GM12878 (cell line): Measurements from ENCODE around the gene NPTN.

ENCODE experiments used
- CHD2 ChIP-seq: IDR thresholded peaks from 2 replicates; pipeline ENCODE4 v1.6.1; 2011; ENCODE audit warnings: low read depth, low read length, improper control_type of control experiment, borderline replicate concordance
- EP300 ChIP-seq, 2 experiments: fragments of 150-350 bp in 1 of 2; IDR thresholded peaks; 2 replicates each; pipeline ENCODE4 v1.6.1; 2011 to 2012; ENCODE audit warnings: low read depth in 2 of 2, low read length in 2 of 2, borderline replicate concordance in 1 of 2, improper control_type of control experiment in 1 of 2, inconsistent platforms in 1 of 2; ENCODE audit not compliant: control insufficient read depth in 1 of 2
- PML ChIP-seq: IDR thresholded peaks from 2 replicates; pipeline ENCODE4 v1.6.1; 2012; ENCODE audit warnings: low read length, inconsistent platforms
- POLR2A ChIP-seq: IDR thresholded peaks from 2 replicates; pipeline ENCODE4 v1.6.1; 2011; ENCODE audit warnings: low read depth, mild to moderate bottlenecking, low read length
- POLR2AphosphoS2 ChIP-seq: IDR thresholded peaks from 2 replicates; pipeline ENCODE4 v1.6.1; 2011; ENCODE audit warnings: low read depth, mild to moderate bottlenecking, low read length, improper control_type of control experiment, moderate library complexity
- RAD21 ChIP-seq: IDR thresholded peaks from 2 replicates; pipeline ENCODE4 v1.6.1; 2011; ENCODE audit warnings: mild to moderate bottlenecking, low read depth, low read length, moderate library complexity; ENCODE audit not compliant: insufficient read depth
- ZSCAN29 ChIP-seq: fragments of 450-650 bp; IDR thresholded peaks from 2 replicates; pipeline ENCODE4 v1.6.1; 2017; ENCODE audit warnings: mild to moderate bottlenecking, moderate library complexity
- TF ChIP-seq, protein P1 (sequence below): fragments of 450-650 bp; formaldehyde crosslinking; IDR thresholded peaks from 2 replicates; pipeline ENCODE4 v1.4.0; 2020; ENCODE audit warnings: mild to moderate bottlenecking, moderate library complexity

- TF ChIP-seq, protein P1, sequence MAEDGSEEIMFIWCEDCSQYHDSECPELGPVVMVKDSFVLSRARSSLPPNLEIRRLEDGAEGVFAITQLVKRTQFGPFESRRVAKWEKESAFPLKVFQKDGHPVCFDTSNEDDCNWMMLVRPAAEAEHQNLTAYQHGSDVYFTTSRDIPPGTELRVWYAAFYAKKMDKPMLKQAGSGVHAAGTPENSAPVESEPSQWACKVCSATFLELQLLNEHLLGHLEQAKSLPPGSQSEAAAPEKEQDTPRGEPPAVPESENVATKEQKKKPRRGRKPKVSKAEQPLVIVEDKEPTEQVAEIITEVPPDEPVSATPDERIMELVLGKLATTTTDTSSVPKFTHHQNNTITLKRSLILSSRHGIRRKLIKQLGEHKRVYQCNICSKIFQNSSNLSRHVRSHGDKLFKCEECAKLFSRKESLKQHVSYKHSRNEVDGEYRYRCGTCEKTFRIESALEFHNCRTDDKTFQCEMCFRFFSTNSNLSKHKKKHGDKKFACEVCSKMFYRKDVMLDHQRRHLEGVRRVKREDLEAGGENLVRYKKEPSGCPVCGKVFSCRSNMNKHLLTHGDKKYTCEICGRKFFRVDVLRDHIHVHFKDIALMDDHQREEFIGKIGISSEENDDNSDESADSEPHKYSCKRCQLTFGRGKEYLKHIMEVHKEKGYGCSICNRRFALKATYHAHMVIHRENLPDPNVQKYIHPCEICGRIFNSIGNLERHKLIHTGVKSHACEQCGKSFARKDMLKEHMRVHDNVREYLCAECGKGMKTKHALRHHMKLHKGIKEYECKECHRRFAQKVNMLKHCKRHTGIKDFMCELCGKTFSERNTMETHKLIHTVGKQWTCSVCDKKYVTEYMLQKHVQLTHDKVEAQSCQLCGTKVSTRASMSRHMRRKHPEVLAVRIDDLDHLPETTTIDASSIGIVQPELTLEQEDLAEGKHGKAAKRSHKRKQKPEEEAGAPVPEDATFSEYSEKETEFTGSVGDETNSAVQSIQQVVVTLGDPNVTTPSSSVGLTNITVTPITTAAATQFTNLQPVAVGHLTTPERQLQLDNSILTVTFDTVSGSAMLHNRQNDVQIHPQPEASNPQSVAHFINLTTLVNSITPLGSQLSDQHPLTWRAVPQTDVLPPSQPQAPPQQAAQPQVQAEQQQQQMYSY (CRISPR knock-in tag): no peak
- TF ChIP-seq ZSCAN29 (no peak), CHD2 (no peak), EP300 (IDR thresholded peaks at IDR 0.05; ENCODE audit: borderline replicate concordance in 1 of 2, control insufficient read depth in 1 of 2, low read depth in 2 of 2, low read length in 2 of 2) (no peak), PML (no peak), POLR2A (no peak), RAD21 (no peak), POLR2AphosphoS2 (no peak)
Observed at GRCh38 chr15:73628976-73629797, 4.0 kb downstream of the NPTN start.
